ENCODE results near the gene DUSP21. TPM values are rescaled to one million over a fixed set of nuclear protein-coding genes. Genes with fewer than 3 reads are reported as not detected.

Gene DUSP21
- total RNA-seq, 3 donors from 2014 or later (not counting 1 experiment from before 2014, with no cell fraction given), result not detected

DNA sequence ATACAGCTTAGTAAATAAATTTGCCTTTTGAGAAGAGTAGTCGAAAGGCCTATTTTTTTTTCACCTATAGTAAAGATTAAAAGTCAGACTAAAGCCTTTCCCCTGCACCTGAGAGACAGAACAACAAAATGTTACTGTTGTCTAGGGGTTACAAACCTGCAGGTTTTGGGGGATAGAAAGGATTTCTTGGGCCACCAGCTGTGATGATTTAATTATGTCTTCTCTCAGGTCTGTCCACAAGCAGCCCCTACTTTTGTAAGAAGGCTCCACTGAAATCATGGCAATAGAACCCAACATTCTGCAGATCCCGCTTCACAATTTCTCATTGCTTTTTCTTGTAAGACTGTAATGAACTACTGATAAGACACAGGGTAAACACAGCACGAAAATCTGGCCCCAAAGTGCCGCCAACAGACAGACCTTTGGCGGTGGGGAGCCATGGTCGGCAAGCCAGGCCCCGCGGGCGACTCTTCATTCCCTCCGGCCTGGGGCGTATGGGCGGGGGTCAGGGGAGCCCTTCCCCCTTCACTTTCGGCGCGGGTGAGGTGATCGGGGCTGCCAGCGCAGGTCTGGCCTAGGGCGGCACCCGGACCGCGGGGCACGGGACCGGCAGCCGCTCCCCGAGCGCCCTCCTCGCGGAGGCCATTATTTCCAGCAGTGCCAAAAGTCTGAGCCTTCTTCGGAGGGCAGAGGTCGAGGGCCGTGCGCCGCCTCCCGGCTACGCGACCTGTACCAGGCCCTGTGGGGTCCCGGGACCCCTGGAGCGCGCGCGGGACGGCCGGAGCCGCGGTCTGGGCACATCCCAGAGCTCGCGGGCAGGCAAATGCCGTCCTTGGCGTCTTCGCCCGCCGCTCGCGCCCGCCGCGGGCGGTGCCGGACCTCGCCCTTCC is 28.4 kb downstream of the DUSP21 start:
- no peaks in the 10 kb centered on the region for H3K9me3 Mint-ChIP-seq
- no peaks in the 10 kb centered on the region for H3K27me3 Mint-ChIP-seq (ENCODE audit: low read depth in 2 of 2)
- 0% methylated on average over 59 of the region's 60 CpGs for WGBS (ENCODE audit: insufficient coverage)

DNA sequence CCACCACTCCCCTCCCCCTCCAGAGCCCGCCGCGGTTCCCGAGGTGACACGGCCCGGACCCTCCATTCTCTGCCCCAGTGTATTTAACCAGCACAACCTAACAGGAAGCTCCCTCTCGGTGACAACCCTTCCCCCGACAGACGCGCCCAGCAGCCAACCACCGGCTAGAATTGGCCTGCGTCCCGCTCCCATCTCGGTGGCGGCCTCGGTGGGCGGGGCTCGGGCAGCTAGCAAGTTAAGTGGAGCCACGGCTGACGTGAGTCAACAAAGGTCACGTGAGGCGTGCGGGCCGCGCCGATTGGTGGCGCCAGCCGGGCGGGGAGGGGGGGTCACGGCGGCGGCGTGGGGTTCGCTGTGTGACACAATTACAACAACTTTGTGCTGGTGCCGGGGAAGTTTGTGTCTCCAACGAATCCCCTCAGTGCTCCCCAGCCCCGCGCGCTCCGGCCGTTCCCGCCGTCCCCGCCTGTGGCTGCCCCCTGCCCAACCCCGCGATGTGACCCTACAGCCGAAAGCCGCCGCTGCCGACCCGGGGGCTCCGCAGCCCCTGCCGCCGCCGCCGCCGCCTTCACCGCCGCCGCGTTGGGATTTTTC is 29.1 kb downstream of the DUSP21 start, which contains the start of gene KDM6A:
Gene KDM6A, plus strand, starts transcription at position 368 of the 594 bp plus-strand sequence. CDS start 364 bp downstream, outside the sequence.
- Mint-ChIP-seq H3K36me3 (no peaks in the 10 kb centered on the region), H3K27ac (peak within 1 kb of the TSS; percentile 91 to 95), H3K9me3 (no peaks in the 10 kb centered on the region), H3K4me1 (peaks cover 15 to 38% of the 10 kb centered on the region in 2 donors), H3K4me3 (peak within 1 kb of the TSS; percentile 97), H3K27me3 (ENCODE audit: low read depth in 2 of 2) (no peaks in the 10 kb centered on the region)
- DNase-seq, result peak; percentile 90 to 96
- H3K36me3 ChIP-seq (ENCODE audit: control insufficient read depth, insufficient read depth, low read length), result no peaks in the 10 kb centered on the region
- TF ChIP-seq, protein P1, sequence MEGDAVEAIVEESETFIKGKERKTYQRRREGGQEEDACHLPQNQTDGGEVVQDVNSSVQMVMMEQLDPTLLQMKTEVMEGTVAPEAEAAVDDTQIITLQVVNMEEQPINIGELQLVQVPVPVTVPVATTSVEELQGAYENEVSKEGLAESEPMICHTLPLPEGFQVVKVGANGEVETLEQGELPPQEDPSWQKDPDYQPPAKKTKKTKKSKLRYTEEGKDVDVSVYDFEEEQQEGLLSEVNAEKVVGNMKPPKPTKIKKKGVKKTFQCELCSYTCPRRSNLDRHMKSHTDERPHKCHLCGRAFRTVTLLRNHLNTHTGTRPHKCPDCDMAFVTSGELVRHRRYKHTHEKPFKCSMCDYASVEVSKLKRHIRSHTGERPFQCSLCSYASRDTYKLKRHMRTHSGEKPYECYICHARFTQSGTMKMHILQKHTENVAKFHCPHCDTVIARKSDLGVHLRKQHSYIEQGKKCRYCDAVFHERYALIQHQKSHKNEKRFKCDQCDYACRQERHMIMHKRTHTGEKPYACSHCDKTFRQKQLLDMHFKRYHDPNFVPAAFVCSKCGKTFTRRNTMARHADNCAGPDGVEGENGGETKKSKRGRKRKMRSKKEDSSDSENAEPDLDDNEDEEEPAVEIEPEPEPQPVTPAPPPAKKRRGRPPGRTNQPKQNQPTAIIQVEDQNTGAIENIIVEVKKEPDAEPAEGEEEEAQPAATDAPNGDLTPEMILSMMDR (IDR thresholded peaks at IDR 0.05), result no peak
- no peaks in the 10 kb centered on the region for H3K27me3 ChIP-seq (ENCODE audit: control insufficient read depth, insufficient read depth, low read length)
- intact Hi-C loops (cut with micrococcal nuclease), result loop anchor here (5.0 kb wide), 1 partner anchor 204 kb away; no protein-coding TSS in a partner anchor
- WGBS (ENCODE audit: insufficient coverage), result under 1% methylated on average over 60 of the region's 61 CpGs
- ATAC-seq, result peak; percentile 86 to 94 (median 88)
- H3K27ac ChIP-seq (ENCODE audit: low read length), result peak within 1 kb of the TSS; percentile 99
- peak within 1 kb of the TSS; percentile 90 for H3K4me3 ChIP-seq (ENCODE audit: low read length)
- H3K9me3 ChIP-seq (ENCODE audit: control insufficient read depth, insufficient read depth, low read length), result no peaks in the 10 kb centered on the region
- no peaks in the 10 kb centered on the region for H3K4me1 ChIP-seq (ENCODE audit: control insufficient read depth, insufficient read depth, low read length)

More for the DNA sequence above, 28.4 kb downstream of the DUSP21 start:
- Mint-ChIP-seq H3K36me3 (no peaks in the 10 kb centered on the region), H3K4me3 (peak overlapping the region; percentile 97), H3K27ac (peak overlapping the region; percentile 91 to 95), H3K4me1 (peaks cover 12 to 33% of the 10 kb centered on the region in 2 donors)
- DNase-seq (peak; percentile 42 to 60), ATAC-seq (peak; percentile 16 to 45 (median 23))
- intact Hi-C loops (cut with micrococcal nuclease), result loop anchor here (5.0 kb wide), 1 partner anchor 205 kb away; no protein-coding TSS in a partner anchor
- Histone ChIP-seq H3K36me3 (ENCODE audit: control insufficient read depth, insufficient read depth, low read length) (no peaks in the 10 kb centered on the region), H3K4me3 (ENCODE audit: low read length) (peak overlapping the region; percentile 56), H3K9me3 (ENCODE audit: control insufficient read depth, insufficient read depth, low read length) (no peaks in the 10 kb centered on the region), H3K27me3 (ENCODE audit: control insufficient read depth, insufficient read depth, low read length) (no peaks in the 10 kb centered on the region), H3K27ac (ENCODE audit: low read length) (peak overlapping the region; percentile 93), H3K4me1 (ENCODE audit: control insufficient read depth, insufficient read depth, low read length) (no peaks in the 10 kb centered on the region)
- TF ChIP-seq, protein P1 (IDR thresholded peaks at IDR 0.05), result no peak

DNA sequence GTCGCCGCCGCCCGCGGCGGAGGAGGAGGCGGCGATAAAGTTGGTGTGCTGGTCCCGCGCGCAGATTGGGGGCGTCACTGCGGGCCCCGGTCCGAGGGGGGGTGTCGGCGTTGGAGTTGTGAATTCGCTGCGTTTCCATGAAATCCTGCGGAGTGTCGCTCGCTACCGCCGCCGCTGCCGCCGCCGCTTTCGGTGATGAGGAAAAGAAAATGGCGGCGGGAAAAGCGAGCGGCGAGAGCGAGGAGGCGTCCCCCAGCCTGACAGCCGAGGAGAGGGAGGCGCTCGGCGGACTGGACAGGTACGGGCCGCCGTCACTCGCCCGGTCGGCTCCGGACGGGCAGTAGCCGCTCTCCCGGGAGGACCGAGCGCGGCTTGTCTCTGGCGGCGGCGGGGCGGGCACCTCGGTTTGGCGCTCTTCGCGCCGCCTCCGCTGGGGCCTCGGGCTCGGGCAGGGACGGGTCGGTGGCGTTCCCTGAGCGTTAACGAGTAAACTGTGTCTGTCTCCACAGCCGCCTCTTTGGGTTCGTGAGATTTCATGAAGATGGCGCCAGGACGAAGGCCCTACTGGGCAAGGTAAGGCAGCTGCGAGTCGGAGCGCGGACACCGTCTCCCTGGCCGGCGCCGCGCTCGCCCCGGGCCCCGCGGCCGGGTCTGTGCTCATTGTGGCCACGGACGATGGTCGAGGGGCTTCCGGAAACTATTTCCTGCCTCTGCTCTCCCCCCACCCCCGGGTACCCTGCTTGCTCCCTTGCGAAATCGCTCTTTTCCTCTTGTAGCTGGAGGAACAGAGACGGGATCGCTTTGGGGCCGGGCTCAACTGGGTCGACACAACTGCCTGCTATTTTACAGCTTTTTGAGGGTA is 29.8 kb downstream of the DUSP21 start:
- H3K4me1 ChIP-seq (ENCODE audit: control insufficient read depth, insufficient read depth, low read length), result peaks cover 1% of the 10 kb centered on the region
- peaks cover 16 to 43% of the 10 kb centered on the region in 2 donors for H3K4me1 Mint-ChIP-seq
- DNase-seq, result peak; percentile 35 to 63
- H3K27ac ChIP-seq (ENCODE audit: low read length), result peak overlapping the region; percentile 99
- ATAC-seq, result peak; percentile 10 to 15 (median 11)
- TF ChIP-seq, protein P1 (IDR thresholded peaks at IDR 0.05), result no peak
- H3K4me3 ChIP-seq (ENCODE audit: low read length), result peak overlapping the region; percentile 90
- no peaks in the 10 kb centered on the region for H3K27me3 ChIP-seq (ENCODE audit: control insufficient read depth, insufficient read depth, low read length)
- peak overlapping the region; percentile 91 to 95 for H3K27ac Mint-ChIP-seq
- peak overlapping the region; percentile 97 for H3K4me3 Mint-ChIP-seq
- intact Hi-C loops (cut with micrococcal nuclease), result loop anchor here (5.0 kb wide), 1 partner anchor 204 kb away; no protein-coding TSS in a partner anchor
- no peaks in the 10 kb centered on the region for H3K27me3 Mint-ChIP-seq (ENCODE audit: low read depth in 2 of 2)
- H3K36me3 Mint-ChIP-seq, result no peaks in the 10 kb centered on the region
- H3K36me3 ChIP-seq (ENCODE audit: control insufficient read depth, insufficient read depth, low read length), result no peaks in the 10 kb centered on the region
- no peaks in the 10 kb centered on the region for H3K9me3 Mint-ChIP-seq
- no peaks in the 10 kb centered on the region for H3K9me3 ChIP-seq (ENCODE audit: control insufficient read depth, insufficient read depth, low read length)
- under 1% methylated on average over 92 of the region's 99 CpGs for WGBS (ENCODE audit: insufficient coverage)

All from natural killer cell (primary cell).